Stomach smooth muscle (tissue), 2 donors: ENCODE measurements around the gene KCND3.

ENCODE experiments used
- H3K27ac ChIP-seq: one replicate; pipeline ENCODE4 v1.7.0; 2013; ENCODE audit warnings: mild to moderate bottlenecking, low read length, inconsistent platforms
- H3K27me3 ChIP-seq, 2 donors: one replicate each; pipeline ENCODE4 v1.7.0; 2013; ENCODE audit warnings: low read length in 2 of 2; ENCODE audit not compliant: insufficient read depth in 2 of 2, control insufficient read depth in 1 of 2
- H3K36me3 ChIP-seq, 2 donors: one replicate each; pipeline ENCODE4 v1.7.0; 2013; ENCODE audit warnings: low read length in 2 of 2; ENCODE audit not compliant: control insufficient read depth in 2 of 2, insufficient read depth in 2 of 2
- H3K4me1 ChIP-seq: one replicate; pipeline ENCODE4 v1.7.0; 2013; ENCODE audit warnings: low read length; ENCODE audit not compliant: control insufficient read depth, insufficient read depth
- H3K4me3 ChIP-seq, 2 donors: one replicate each; pipeline ENCODE4 v1.7.0; 2013; ENCODE audit warnings: low read length in 2 of 2
- H3K9ac ChIP-seq, 2 donors: one replicate each; pipeline ENCODE4 v1.7.0; 2013; ENCODE audit warnings: low read length in 2 of 2, mild to moderate bottlenecking in 1 of 2
- H3K9me3 ChIP-seq, 2 donors: one replicate each; pipeline ENCODE4 v1.7.0; 2013; ENCODE audit warnings: low read length in 2 of 2; ENCODE audit not compliant: control insufficient read depth in 2 of 2
- donor health status: healthy.
- donor health status: Pancreatic carcinoma.

The KCND3 gene

GRCh38 chr1:111848852-111849545, 140.5 kb downstream of the KCND3 start:
- Histone ChIP-seq H3K9ac (no peak overlapping the region), H3K4me1 (no peaks in the 10 kb centered on the region), H3K4me3 (no peak overlapping the region), H3K27ac (no peak overlapping the region), H3K27me3 (no peaks in the 10 kb centered on the region), H3K9me3 (no peaks in the 10 kb centered on the region), H3K36me3 (no peaks in the 10 kb centered on the region)

GRCh38 chr1:111847466-111847865, 142.0 kb downstream of the KCND3 start:
- no peak overlapping the region for H3K9ac ChIP-seq
- no peak overlapping the region for H3K4me3 ChIP-seq
- H3K27me3 ChIP-seq, result no peaks in the 10 kb centered on the region
- no peaks in the 10 kb centered on the region for H3K9me3 ChIP-seq
- no peaks in the 10 kb centered on the region for H3K4me1 ChIP-seq
- no peak overlapping the region for H3K27ac ChIP-seq
- no peaks in the 10 kb centered on the region for H3K36me3 ChIP-seq

- Histone ChIP-seq H3K27ac (no peak overlapping the region), H3K4me1 (no peaks in the 10 kb centered on the region), H3K36me3 (no peaks in the 10 kb centered on the region), H3K9me3 (no peaks in the 10 kb centered on the region), H3K27me3 (no peaks in the 10 kb centered on the region), H3K4me3 (no peak overlapping the region), H3K9ac (no peak overlapping the region)
Measured at GRCh38 chr1:111846842-111847241, 142.6 kb downstream of the KCND3 start.

- Histone ChIP-seq H3K27ac (no peak overlapping the region), H3K36me3 (no peaks in the 10 kb centered on the region), H3K9me3 (no peaks in the 10 kb centered on the region), H3K4me3 (no peak overlapping the region), H3K4me1 (no peaks in the 10 kb centered on the region), H3K27me3 (no peaks in the 10 kb centered on the region), H3K9ac (no peak overlapping the region)
Measured at GRCh38 chr1:111843177-111843576, 146.3 kb downstream of the KCND3 start.

GRCh38 chr1:111842411-111842810, 147.1 kb downstream of the KCND3 start:
- no peak overlapping the region for H3K4me3 ChIP-seq
- no peak overlapping the region for H3K9ac ChIP-seq
- H3K36me3 ChIP-seq, result no peaks in the 10 kb centered on the region
- no peaks in the 10 kb centered on the region for H3K27me3 ChIP-seq
- H3K4me1 ChIP-seq, result peaks cover 2% of the 10 kb centered on the region
- no peaks in the 10 kb centered on the region for H3K9me3 ChIP-seq
- no peak overlapping the region for H3K27ac ChIP-seq

- Histone ChIP-seq H3K27me3 (no peaks in the 10 kb centered on the region), H3K27ac (no peak overlapping the region), H3K9ac (no peak overlapping the region), H3K4me3 (no peak overlapping the region), H3K9me3 (no peaks in the 10 kb centered on the region), H3K36me3 (no peaks in the 10 kb centered on the region), H3K4me1 (peaks cover 5% of the 10 kb centered on the region)
Measured at GRCh38 chr1:111841746-111842145, 147.7 kb downstream of the KCND3 start.

GRCh38 chr1:111841189-111841588, 148.3 kb downstream of the KCND3 start:
- H3K9ac ChIP-seq, result no peak overlapping the region
- peaks cover 5% of the 10 kb centered on the region for H3K4me1 ChIP-seq
- no peak overlapping the region for H3K4me3 ChIP-seq

GRCh38 chr1:111837393-111837792, 152.1 kb downstream of the KCND3 start:
- Histone ChIP-seq H3K9ac (no peak overlapping the region), H3K4me1 (peaks cover 5% of the 10 kb centered on the region), H3K4me3 (no peak overlapping the region), H3K27me3 (no peaks in the 10 kb centered on the region), H3K9me3 (no peaks in the 10 kb centered on the region), H3K27ac (no peak overlapping the region), H3K36me3 (no peaks in the 10 kb centered on the region)

More at GRCh38 chr1:111841189-111841588, 148.3 kb downstream of the KCND3 start:
- no peaks in the 10 kb centered on the region for H3K9me3 ChIP-seq
- no peaks in the 10 kb centered on the region for H3K36me3 ChIP-seq
- H3K27me3 ChIP-seq, result no peaks in the 10 kb centered on the region
- H3K27ac ChIP-seq, result no peak overlapping the region

GRCh38 chr1:111836111-111836510, 153.4 kb downstream of the KCND3 start:
- H3K4me1 ChIP-seq, result peaks cover 5% of the 10 kb centered on the region

GRCh38 chr1:111835514-111835913, 154.0 kb downstream of the KCND3 start:
- no peak overlapping the region for H3K27ac ChIP-seq
- no peak overlapping the region for H3K9ac ChIP-seq
- H3K9me3 ChIP-seq, result no peaks in the 10 kb centered on the region
- H3K27me3 ChIP-seq, result no peaks in the 10 kb centered on the region
- H3K4me3 ChIP-seq, result no peak overlapping the region
- no peaks in the 10 kb centered on the region for H3K36me3 ChIP-seq
- H3K4me1 ChIP-seq, result peaks cover 5% of the 10 kb centered on the region

More at GRCh38 chr1:111836111-111836510, 153.4 kb downstream of the KCND3 start:
- no peaks in the 10 kb centered on the region for H3K27me3 ChIP-seq
- H3K9me3 ChIP-seq, result no peaks in the 10 kb centered on the region
- no peak overlapping the region for H3K9ac ChIP-seq
- H3K27ac ChIP-seq, result no peak overlapping the region
- no peaks in the 10 kb centered on the region for H3K36me3 ChIP-seq
- H3K4me3 ChIP-seq, result no peak overlapping the region

- Histone ChIP-seq H3K9me3 (no peaks in the 10 kb centered on the region), H3K4me3 (no peak overlapping the region), H3K9ac (no peak overlapping the region), H3K4me1 (peaks cover 5% of the 10 kb centered on the region), H3K36me3 (no peaks in the 10 kb centered on the region), H3K27ac (no peak overlapping the region), H3K27me3 (no peaks in the 10 kb centered on the region)
Measured at GRCh38 chr1:111834956-111835355, 154.5 kb downstream of the KCND3 start.
